Measurements from ENCODE around the gene FBXO3.

Gene FBXO3

DNA sequence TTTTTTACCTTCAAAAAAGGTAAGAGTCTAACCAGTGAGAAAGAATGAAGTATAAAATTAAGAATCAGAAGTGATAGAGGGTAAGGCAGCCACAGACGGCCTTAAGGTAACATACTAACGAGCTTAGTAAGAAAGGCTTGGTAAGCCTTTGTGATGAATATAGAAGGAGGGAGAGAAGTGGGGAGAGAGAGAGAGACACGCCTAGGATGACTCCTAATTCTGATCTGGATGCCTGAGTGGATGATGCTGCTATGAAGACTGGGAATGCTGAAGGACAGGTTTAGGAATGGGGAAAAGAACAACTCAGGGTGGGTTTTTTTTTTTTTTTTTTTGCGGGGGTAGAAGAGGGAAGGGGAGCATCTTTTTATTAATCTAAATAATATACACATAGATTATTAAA is 4.8 kb downstream of the FBXO3 start:
- no peak overlapping the region for H3K27ac ChIP-seq

DNA sequence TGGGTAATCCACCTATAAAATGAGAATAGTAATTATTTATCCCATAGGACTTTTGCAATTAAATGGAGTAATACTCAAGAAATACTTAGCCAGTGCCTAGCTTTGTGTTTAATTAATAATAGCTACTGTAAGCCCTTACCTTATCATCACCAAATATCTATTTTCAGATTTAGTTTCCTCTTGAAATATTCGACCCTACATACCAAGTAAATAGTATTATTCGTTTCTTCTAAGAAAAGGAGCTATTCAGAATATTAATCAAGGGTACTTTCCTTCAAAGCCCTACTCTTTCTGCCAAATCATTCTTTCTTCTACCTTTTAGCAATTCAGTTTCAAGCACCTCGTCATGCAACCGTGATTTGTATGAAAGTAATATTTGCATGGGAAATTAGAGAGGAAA is 6.7 kb downstream of the FBXO3 start:
- no peak overlapping the region for H3K27ac ChIP-seq
- TF ChIP-seq, protein P1, sequence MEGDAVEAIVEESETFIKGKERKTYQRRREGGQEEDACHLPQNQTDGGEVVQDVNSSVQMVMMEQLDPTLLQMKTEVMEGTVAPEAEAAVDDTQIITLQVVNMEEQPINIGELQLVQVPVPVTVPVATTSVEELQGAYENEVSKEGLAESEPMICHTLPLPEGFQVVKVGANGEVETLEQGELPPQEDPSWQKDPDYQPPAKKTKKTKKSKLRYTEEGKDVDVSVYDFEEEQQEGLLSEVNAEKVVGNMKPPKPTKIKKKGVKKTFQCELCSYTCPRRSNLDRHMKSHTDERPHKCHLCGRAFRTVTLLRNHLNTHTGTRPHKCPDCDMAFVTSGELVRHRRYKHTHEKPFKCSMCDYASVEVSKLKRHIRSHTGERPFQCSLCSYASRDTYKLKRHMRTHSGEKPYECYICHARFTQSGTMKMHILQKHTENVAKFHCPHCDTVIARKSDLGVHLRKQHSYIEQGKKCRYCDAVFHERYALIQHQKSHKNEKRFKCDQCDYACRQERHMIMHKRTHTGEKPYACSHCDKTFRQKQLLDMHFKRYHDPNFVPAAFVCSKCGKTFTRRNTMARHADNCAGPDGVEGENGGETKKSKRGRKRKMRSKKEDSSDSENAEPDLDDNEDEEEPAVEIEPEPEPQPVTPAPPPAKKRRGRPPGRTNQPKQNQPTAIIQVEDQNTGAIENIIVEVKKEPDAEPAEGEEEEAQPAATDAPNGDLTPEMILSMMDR (IDR thresholded peaks at IDR 0.05), result no peak
- TF ChIP-seq ZFX (IDR thresholded peaks at IDR 0.05; ENCODE audit: borderline replicate concordance), result no peak

More for the DNA sequence above, 4.8 kb downstream of the FBXO3 start:
- no peak for TF ChIP-seq ZFX (IDR thresholded peaks at IDR 0.05; ENCODE audit: borderline replicate concordance)
- TF ChIP-seq, protein P1 (IDR thresholded peaks at IDR 0.05), result no peak

DNA sequence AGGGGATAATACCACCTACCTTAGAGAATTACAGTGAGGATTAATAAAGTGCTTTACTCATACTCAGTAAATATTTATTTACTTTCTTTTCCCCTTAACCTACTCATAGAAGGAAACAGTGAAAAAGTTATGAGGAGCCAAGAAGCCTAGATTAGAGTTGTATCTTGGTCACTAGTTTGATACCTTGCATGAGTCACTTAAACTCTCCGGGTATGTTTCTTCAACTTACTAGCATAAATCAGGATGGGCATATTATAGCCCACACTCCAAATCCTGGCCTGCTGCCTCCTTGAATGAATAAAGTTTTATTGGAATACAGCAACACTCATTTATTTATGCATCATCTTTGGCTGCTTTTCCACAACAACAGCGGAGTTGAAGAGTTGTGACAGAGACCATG is 8.2 kb downstream of the FBXO3 start:
- no peak overlapping the region for H3K27ac ChIP-seq
- TF ChIP-seq, protein P1 (IDR thresholded peaks at IDR 0.05), result no peak
- no peak for TF ChIP-seq ZFX (IDR thresholded peaks at IDR 0.05; ENCODE audit: borderline replicate concordance)

DNA sequence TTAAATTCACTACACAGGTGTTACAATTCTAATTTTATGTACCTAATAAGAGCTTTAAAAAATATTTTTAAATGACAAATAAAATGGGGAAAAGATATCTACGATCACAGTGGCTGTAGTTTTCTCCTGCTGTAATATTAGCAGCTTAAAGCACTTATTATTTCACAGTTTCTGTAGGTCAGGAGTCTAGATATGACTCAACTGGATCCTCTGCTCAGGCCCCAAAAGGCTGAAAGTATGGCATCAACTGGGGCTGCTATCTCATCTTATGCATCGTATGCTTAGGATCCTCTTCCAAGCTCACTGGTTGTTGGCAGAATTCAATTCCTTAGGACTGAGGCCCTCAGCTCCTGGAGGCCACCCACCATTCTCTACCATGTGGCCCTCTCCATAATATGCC is 12.8 kb downstream of the FBXO3 start:
- no peak for TF ChIP-seq ZFX (IDR thresholded peaks at IDR 0.05; ENCODE audit: borderline replicate concordance)
- TF ChIP-seq, protein P1 (IDR thresholded peaks at IDR 0.05), result no peak
- no peak overlapping the region for H3K27ac ChIP-seq

DNA sequence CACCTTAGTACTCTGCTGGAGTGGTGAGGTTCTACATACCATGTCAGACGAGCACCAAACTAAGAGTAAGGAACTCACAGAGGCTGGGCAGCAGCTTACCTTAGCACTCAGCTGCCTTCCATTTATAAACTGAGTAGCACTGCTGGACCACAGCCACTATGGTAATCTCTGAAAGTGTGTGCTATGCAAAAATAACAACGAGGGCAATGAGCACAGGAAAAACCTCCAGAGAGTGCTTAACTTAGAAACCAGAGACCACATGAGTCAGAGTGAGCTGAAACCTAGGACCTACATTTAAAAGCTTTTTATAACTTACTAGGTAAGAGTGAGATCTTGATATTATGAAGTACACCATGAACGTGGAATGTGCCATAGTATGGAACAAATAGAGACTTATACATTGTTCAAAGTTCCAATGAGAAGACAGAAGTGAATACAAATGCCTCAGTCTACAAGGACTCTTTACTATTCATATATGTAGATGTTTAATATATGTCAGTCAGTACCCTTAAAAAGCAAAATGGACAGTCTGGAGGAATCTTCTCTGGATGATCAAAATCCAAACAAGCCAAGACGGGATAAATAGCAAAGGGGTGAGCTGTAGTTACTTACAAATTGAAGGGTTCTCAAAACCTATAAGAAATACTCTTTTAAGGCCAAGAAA is 20.9 kb downstream of the FBXO3 start:
- no peak for TF ChIP-seq ZFX (IDR thresholded peaks at IDR 0.05; ENCODE audit: borderline replicate concordance)
- TF ChIP-seq, protein P1 (IDR thresholded peaks at IDR 0.05), result no peak
- no peak overlapping the region for H3K27ac ChIP-seq

DNA sequence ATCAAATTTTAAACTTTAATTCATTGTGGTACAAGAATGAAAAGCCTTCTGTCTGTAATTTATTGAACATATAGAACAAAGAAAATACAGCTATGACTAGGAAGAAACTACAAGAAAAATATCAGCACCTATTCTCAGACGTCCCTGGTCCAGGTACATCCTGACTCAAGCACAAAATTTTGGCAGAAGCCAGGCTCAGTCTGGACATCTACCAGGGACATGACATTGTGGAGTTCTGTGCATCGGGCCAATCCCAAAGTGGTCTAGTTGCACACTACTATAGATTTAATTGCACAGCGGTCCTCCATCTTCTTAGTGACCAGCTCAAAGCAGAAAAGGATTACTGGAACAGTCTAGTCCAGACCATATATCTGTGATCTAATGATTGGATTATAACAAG is 22.4 kb downstream of the FBXO3 start:
- TF ChIP-seq, protein P1 (IDR thresholded peaks at IDR 0.05), result no peak
- no peak for TF ChIP-seq ZFX (IDR thresholded peaks at IDR 0.05; ENCODE audit: borderline replicate concordance)
- no peak overlapping the region for H3K27ac ChIP-seq

DNA sequence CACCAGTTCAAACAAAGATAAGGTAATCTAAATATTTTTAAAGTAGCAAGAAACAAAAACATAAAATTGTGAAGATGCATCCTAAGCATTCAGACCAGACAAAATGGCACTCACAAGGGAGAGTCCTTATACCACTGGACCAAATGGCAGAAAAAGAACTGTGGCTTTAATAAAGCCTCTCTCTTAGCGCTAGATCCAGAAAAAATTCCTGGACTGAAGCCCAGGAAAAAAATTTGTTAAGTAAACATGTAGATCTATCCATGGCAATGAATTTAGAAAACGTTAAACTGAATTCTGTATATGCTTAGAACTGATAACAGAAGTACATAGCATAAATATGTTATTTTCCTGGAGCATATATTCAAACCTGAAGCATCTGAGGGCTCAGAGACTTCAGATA is 26.3 kb downstream of the FBXO3 start:
- no peak overlapping the region for H3K27ac ChIP-seq
- no peak for TF ChIP-seq ZFX (IDR thresholded peaks at IDR 0.05; ENCODE audit: borderline replicate concordance)
- TF ChIP-seq, protein P1 (IDR thresholded peaks at IDR 0.05), result no peak
